GM21529 (cell line): Measurements from ENCODE around the gene PHF21A.

Source experiments
- ATAC-seq: cut with Tn5 transposase; IDR thresholded peaks from one replicate; pipeline ENCODE4 v1.9.1; 2021; ENCODE audit not compliant: unreplicated experiment

Gene PHF21A

GRCh38 chr11:45935349-45936064 is 185.7 kb downstream of the PHF21A start:
- no peak for ATAC-seq

- ATAC-seq, result no peak
These were observed 186.5 kb downstream of the PHF21A start for GRCh38 chr11:45934580-45935318.

DNA sequence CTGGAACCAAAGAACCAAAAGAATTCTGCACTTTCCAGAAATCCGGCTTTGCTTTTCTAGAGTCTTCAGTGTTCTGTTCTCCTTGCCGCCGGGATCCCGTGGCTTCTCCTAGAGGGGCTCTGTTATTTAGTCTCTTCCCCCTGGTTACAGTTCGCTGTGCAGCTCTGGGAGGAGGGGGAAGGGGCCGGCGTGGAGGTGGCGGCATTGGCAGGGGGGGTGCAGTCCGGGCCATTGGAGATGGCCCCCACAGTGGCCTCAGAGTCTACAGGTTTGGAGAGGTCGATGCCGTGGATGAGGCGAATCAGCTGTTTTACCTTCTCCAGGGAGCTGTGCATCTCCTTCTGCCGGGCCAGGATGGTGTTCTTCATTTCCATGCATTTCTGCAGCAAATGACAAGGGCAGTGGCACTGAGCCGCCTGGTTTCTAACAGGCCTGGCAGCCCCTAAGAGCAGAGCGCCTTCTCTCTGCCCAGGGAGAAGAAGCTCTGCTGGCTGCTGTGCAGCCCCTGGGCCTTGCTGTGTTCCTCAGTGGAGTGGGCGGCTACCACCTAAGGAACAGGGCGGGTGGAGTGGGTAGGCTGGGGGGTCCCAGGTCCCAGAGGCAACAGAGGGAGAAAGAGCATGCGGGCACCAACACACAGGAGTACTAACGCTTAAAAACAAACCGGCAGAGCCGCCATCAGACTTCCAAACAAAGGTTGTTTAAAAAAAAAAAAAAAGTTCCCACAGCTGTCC is 187.2 kb downstream of the PHF21A start:
- ATAC-seq, result no peak

DNA sequence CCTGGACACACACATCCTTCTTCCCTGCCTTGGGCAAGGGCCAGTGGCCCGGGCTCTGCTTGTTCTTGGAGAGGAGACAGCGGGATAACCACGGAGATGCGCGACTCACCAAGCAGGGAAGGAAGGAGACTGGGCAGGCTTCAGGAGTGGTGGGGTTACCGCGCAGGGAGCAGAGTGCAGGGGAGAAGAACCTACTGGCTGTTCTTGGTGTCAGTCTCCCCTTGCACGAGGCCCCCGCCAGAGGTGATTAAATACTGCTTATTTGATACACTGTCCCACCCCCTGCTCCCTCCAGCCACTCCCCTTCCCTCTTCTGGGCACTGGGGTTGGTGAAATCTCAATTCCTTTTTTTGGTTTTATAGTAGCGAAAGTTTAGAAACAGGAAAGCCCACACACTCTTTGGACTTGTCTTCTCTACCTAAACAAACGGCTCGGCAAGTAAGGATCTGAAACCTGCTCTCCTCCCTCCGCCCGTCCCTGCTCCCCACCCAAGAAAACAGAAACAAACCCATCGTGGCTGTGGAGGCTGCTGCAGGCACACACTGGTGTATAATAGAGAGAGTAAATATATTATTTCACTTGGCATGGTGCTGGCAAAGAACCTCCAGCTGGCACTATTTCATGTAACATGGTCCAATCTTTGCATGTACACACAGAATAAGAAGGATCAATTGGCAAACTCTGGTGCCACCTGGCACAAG is 188.0 kb downstream of the PHF21A start:
- peak; percentile 33 for ATAC-seq

DNA sequence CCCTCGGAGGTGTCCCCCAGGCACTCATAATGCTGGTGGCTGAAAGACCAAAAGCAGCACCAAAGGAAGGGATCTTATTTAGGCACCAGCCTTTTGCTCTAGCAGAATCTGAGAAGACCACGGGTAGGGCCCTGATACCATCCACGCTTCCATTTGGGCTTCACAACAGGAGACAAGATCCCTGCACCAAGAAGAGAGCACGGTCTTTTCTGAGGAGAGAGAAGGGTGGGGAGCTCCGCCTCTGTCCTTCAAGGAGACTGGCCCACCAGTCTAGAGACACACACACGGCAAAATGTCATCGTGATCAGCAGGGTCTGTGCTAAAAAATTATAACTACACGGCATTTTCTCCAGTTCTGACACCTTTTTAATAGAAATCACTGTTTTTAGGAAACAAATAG is 189.0 kb downstream of the PHF21A start:
- ATAC-seq, result no peak

DNA sequence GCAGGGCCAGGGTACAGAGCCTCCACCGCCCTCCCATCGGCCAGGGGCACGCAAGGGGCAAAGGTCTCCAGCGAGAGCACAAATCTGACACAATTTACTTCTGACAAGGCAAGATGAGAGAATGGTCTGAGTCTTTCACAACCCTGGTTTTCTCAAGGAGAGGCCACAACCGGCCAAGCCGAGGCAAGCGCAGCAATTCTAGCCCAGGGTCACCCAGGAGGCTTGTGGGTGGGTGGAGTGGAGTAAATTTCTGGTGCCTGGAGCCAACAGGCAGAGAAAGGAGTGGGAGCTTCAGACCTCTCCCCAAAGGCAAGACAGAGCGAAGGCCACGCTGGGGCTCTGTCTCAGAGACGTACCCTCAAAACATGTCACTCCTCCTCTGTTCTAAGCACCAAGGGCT is 189.5 kb downstream of the PHF21A start:
- no peak for ATAC-seq

- no peak for ATAC-seq
These were observed 190.2 kb downstream of the PHF21A start for GRCh38 chr11:45930951-45931570.

GRCh38 chr11:45930031-45930794 is 191.0 kb downstream of the PHF21A start:
- ATAC-seq, result peak; percentile 94

GRCh38 chr11:45929486-45930030 is 191.7 kb downstream of the PHF21A start:
- ATAC-seq, result peak; percentile 9

DNA sequence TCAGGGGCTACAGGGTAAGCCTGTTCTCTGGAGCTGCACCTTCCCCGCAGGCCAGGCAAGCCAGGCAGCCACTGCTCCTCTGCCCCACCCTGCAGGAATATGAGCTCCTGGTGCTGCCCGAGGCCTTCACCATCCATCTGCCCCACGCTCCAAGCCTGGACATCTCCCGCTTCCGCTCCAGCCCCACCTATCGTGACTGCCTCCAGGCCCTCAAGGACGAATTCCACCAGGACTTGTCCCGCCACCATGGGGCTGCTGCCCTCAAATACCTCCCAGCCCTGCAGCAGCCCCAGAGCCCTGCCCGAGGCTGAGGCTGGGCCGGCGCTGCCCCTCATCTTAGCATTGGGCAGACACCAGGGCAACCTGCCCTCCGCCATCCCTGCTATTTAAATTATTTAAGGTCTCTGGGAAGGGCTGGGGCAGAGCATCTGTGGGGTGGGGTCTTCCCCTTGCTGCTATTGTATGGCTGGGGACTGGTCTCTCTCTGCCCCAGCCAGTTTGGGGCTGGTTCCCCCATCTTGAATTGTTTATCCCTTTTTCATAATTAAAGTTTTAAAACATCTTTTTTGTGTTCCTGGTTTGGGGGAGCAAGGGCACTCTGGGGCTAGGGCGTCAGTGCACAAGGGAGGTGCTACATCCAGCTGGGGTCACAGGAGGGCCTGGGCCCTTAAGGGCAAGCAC is 192.6 kb downstream of the PHF21A start:
- no peak for ATAC-seq

DNA sequence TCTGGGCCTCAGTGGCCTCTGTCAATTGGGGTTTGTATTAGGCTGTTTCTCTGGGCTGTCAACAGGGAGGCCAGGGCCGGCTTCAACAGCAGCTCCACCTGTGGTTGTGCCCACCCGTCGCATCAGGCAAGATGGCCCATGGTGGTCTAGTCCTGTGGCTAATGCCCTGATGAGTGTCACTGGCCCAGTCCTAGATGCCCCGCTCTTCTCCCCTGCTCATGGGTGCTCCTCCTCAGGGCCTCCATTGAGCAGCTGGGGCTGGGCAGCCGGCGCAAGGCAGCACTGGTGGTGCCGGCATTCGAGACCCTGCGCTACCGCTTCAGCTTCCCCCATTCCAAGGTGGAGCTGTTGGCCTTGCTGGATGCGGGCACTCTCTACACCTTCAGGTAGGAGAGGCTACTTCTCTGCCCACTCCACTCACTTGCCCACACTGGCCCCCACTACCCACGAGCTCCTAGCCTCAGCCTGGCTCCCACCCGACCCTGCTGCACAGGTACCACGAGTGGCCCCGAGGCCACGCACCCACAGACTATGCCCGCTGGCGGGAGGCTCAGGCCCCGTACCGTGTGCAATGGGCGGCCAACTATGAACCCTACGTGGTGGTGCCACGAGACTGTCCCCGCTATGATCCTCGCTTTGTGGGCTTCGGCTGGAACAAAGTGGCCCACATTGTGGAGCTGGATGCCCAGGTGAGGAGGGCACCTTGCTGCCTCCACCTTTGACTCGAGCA is 193.4 kb downstream of the PHF21A start:
- no peak for ATAC-seq

GRCh38 chr11:45927332-45927683 is 193.9 kb downstream of the PHF21A start:
- no peak for ATAC-seq

- no peak for ATAC-seq
These were observed 194.5 kb downstream of the PHF21A start for GRCh38 chr11:45926536-45927331.

GRCh38 chr11:45926001-45926401 is 195.3 kb downstream of the PHF21A start:
- ATAC-seq, result no peak

DNA sequence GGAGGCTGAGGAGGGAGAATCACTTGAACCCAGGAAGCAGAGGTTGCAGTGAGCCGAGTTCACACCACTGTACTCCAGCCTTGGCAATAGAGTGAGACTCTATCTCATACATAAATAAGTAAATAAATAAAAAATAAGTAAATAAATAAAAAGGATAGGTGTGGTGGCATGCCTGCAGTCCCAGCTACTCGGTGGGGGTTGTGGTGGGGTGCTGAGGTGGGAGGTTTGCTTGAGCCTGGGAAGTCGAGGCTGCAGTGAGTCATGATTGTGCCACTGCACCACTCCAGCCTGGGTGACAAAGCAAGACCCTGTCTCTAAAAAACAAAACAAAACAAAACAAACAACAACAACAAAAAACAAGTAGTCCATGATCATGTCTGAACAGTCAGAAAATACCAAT is 195.7 kb downstream of the PHF21A start:
- no peak for ATAC-seq

GRCh38 chr11:45924927-45925326 is 196.3 kb downstream of the PHF21A start:
- ATAC-seq, result no peak

DNA sequence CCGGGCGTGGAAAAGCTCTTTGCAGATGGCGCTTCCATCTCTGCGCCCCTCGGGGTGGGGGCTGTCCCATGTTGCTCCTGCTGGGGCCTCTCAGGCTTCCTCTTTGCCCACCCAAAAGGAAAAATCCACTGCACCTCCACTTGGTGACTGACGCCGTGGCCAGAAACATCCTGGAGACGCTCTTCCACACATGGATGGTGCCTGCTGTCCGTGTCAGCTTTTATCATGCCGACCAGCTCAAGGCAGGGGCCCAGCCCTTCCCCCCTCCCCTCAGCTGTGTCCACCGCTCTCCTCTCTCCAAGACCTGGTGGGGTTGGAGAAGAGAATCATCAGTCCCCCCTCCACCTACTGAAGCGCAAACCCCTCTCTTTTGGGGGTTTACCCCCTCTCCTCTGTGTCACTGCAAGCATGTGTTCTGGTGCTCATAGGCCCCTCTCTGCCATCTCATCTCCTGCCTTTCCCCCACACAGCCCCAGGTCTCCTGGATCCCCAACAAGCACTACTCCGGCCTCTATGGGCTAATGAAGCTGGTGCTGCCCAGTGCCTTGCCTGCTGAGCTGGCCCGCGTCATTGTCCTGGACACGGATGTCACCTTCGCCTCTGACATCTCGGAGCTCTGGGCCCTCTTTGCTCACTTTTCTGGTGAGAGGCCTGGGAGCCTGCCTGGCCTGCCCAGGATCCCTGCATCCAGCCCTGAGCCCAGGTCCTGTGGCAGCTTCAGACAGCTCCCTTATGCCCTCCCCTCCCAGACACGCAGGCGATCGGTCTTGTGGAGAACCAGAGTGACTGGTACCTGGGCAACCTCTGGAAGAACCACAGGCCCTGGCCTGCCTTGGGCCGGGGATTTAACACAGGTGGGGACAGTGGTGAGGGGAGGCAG is 197.0 kb downstream of the PHF21A start:
- no peak for ATAC-seq
